HCT116 (cell line): ENCODE measurements around the gene TGFBRAP1.

Experiments
- EGR1 ChIP-seq: IDR thresholded peaks from 2 replicates; pipeline ENCODE4 v1.6.1; 2012; ENCODE audit warnings: low read depth
- ELF1 ChIP-seq: IDR thresholded peaks from 2 replicates; pipeline ENCODE4 v1.6.1; 2012; ENCODE audit warnings: low read depth, borderline replicate concordance
- EZH2 ChIP-seq: fragments of 200-600 bp; sonication (generic); IDR thresholded peaks from 2 replicates; pipeline ENCODE4 v1.6.1; 2017; ENCODE audit warnings: antibody characterized with exemption, mixed run types
- EZH2phosphoT487 ChIP-seq: fragments of 200-600 bp; IDR thresholded peaks from 2 replicates; pipeline ENCODE4 v1.6.1; 2018; ENCODE audit warnings: antibody characterized with exemption, borderline replicate concordance
- POLR2A ChIP-seq: IDR thresholded peaks from 2 replicates; pipeline ENCODE4 v1.7.0; 2011; ENCODE audit warnings: borderline replicate concordance; ENCODE audit not compliant: insufficient read depth, insufficient read length; ENCODE audit errors: extremely low read depth
- POLR2AphosphoS5 ChIP-seq: IDR thresholded peaks from 2 replicates; pipeline ENCODE4 v1.6.1; 2011; ENCODE audit warnings: mild to moderate bottlenecking, low read depth, low read length, moderate library complexity
- RAD21 ChIP-seq: IDR thresholded peaks from 2 replicates; pipeline ENCODE4 v1.6.1; 2012; ENCODE audit warnings: low read depth, mild to moderate bottlenecking
- SP1 ChIP-seq: IDR thresholded peaks from 2 replicates; pipeline ENCODE4 v1.6.1; 2012; ENCODE audit warnings: low read depth
- SRF ChIP-seq: IDR thresholded peaks from 2 replicates; pipeline ENCODE4 v1.6.1; 2012; ENCODE audit warnings: low read depth
- ZFX ChIP-seq: fragments of 450-650 bp; IDR thresholded peaks from 2 replicates; pipeline ENCODE4 v1.6.1; 2017
- ZNF274 ChIP-seq: fragments of 200-500 bp; sonication (Bioruptor generic); IDR thresholded peaks from 2 replicates; pipeline ENCODE4 v1.6.1; 2014; ENCODE audit warnings: mild to moderate bottlenecking, low read depth, low read length, inconsistent platforms
- TF ChIP-seq, protein P1 (sequence below), 3 experiments: fragments of 200-600 bp in 1 of 3; sonication (generic) in 1 of 3; IDR thresholded peaks in 2 of 3; conservative IDR thresholded peaks in 1 of 3; 2 replicates each; pipeline ENCODE4 v1.5.1; 2012 to 2017; ENCODE audit warnings: low read depth in 2 of 3, low read length in 2 of 3, antibody characterized with exemption in 1 of 3, borderline replicate concordance in 1 of 3, control low read depth in 1 of 3, mild to moderate bottlenecking in 1 of 3, mixed read lengths in 1 of 3, mixed run types in 1 of 3, moderate library complexity in 1 of 3; ENCODE audit not compliant: insufficient read depth in 1 of 3
- TF ChIP-seq, protein P2 (sequence below): IDR thresholded peaks from 2 replicates; pipeline ENCODE4 v1.6.1; 2012; ENCODE audit warnings: low read depth
- TF ChIP-seq, protein P3 (sequence below): IDR thresholded peaks from 2 replicates; pipeline ENCODE4 v1.6.1; 2012

DNA sequence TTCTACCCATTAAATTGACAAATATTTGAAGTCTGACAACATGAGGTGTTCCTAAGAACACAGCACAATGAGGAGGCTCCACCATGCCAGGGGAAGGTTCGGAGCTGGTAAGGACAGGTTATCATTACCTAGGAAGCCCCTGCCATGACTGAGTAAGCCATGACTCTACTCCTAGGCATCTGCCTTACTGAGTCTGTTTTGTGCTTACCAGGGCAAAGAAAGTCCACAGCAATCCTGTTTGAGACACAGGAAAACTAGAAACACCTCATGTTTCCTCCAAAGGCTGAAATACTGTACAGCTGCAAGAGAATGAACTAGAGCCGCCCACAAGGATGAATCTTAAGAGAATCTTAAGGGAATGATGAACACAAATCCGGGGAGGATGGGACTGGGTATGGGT is 11.6 kb downstream of the TGFBRAP1 start:
- no peak for TF ChIP-seq EZH2phosphoT487
- no peak for TF ChIP-seq EGR1
- TF ChIP-seq, protein P1, sequence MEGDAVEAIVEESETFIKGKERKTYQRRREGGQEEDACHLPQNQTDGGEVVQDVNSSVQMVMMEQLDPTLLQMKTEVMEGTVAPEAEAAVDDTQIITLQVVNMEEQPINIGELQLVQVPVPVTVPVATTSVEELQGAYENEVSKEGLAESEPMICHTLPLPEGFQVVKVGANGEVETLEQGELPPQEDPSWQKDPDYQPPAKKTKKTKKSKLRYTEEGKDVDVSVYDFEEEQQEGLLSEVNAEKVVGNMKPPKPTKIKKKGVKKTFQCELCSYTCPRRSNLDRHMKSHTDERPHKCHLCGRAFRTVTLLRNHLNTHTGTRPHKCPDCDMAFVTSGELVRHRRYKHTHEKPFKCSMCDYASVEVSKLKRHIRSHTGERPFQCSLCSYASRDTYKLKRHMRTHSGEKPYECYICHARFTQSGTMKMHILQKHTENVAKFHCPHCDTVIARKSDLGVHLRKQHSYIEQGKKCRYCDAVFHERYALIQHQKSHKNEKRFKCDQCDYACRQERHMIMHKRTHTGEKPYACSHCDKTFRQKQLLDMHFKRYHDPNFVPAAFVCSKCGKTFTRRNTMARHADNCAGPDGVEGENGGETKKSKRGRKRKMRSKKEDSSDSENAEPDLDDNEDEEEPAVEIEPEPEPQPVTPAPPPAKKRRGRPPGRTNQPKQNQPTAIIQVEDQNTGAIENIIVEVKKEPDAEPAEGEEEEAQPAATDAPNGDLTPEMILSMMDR (IDR thresholded peaks at IDR 0.05 in 2 of 3, conservative IDR thresholded peaks at IDR 0.05 in 1 of 3; ENCODE audit: borderline replicate concordance in 1 of 3, insufficient read depth in 1 of 3, low read depth in 2 of 3, low read length in 2 of 3), result no peak
- TF ChIP-seq, protein P2, sequence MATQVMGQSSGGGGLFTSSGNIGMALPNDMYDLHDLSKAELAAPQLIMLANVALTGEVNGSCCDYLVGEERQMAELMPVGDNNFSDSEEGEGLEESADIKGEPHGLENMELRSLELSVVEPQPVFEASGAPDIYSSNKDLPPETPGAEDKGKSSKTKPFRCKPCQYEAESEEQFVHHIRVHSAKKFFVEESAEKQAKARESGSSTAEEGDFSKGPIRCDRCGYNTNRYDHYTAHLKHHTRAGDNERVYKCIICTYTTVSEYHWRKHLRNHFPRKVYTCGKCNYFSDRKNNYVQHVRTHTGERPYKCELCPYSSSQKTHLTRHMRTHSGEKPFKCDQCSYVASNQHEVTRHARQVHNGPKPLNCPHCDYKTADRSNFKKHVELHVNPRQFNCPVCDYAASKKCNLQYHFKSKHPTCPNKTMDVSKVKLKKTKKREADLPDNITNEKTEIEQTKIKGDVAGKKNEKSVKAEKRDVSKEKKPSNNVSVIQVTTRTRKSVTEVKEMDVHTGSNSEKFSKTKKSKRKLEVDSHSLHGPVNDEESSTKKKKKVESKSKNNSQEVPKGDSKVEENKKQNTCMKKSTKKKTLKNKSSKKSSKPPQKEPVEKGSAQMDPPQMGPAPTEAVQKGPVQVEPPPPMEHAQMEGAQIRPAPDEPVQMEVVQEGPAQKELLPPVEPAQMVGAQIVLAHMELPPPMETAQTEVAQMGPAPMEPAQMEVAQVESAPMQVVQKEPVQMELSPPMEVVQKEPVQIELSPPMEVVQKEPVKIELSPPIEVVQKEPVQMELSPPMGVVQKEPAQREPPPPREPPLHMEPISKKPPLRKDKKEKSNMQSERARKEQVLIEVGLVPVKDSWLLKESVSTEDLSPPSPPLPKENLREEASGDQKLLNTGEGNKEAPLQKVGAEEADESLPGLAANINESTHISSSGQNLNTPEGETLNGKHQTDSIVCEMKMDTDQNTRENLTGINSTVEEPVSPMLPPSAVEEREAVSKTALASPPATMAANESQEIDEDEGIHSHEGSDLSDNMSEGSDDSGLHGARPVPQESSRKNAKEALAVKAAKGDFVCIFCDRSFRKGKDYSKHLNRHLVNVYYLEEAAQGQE, result no peak
- TF ChIP-seq RAD21, result no peak
- no peak for TF ChIP-seq ZFX
- TF ChIP-seq ELF1, result no peak
- TF ChIP-seq POLR2AphosphoS5, result no peak
- TF ChIP-seq POLR2A, result no peak
- no peak for TF ChIP-seq EZH2
- no peak for TF ChIP-seq SP1
- TF ChIP-seq, protein P3, sequence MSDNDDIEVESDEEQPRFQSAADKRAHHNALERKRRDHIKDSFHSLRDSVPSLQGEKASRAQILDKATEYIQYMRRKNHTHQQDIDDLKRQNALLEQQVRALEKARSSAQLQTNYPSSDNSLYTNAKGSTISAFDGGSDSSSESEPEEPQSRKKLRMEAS, result no peak
- TF ChIP-seq ZNF274, result no peak
- TF ChIP-seq SRF, result no peak
